HT-29 (cell line): Measurements from ENCODE around the gene RIMS1. TPM values are rescaled to one million over a fixed set of nuclear protein-coding genes. Genes with fewer than 3 reads are reported as not detected.

Experiments
- DNase-seq: peaks from one replicate; pipeline ENCODE4 v3.0.0-alpha.2; 2015; ENCODE audit warnings: low spot score
- total RNA-seq: library from RNA; depleted of rRNA; stranded (reverse); fragments of >200 nt; shearing (Covaris generic); gene quantifications from 2 replicates; pipeline ENCODE4 v1.2.3, GENCODE V29; 2014

Gene RIMS1
- total RNA-seq, 1 experiment from 2014 or later = not detected

DNA sequence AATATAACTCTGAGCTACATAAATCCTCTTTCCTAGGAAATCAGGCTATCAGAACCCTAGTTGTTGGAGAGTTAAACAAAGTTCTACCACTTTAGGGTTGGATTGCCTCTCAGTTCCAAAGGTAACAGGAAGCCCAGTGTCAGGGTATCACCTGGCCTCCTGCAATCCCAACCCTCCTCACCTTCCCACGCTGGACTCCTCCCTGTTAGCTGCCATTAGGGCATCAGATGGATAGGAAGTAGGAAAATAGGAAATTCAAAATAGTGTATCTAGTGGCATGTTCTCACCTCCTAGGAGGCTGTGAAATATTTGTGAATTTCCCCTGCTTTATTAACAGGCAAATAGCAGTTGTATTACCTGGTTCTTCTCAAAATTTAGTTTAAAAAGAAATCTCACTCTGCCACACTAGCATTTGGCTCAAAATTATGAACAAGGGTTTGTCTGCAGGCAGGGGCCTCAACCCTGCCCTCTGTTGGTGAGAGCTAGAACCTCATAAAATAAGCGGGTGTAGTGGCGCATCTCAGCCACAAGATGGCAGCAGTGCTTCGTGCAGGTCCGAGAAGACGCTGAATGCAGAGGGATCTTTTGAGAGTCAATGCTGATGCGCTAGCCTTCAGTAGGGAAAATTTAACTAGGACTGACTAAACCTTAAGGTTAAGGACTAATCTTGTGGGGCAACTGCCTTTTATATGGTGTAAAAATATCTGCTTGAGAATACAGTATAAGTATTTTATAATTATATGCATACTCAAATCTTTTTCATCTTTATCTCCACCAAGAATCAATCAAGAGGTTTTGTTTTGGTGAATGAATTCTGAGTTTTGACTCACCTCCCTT, 525.7 kb downstream of the RIMS1 start:
- DNase-seq = peak; percentile 75

DNA sequence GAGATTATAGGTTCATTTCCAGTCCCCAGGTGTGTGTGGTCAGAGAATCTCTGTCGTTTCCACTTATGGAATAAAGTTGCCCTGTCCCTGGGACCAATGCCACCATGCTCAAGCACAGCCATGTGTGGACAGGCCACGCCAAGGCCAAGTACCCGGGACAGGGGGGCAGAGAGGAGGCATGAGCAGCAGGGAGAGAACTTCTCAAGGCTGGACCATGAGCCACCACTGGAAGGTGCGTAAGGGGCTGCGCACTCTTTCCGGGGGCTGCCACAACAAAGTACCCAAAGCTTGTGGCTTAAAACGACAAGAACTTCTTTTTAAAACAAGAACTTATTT, 526.3 kb downstream of the RIMS1 start:
- no peak for DNase-seq

DNA sequence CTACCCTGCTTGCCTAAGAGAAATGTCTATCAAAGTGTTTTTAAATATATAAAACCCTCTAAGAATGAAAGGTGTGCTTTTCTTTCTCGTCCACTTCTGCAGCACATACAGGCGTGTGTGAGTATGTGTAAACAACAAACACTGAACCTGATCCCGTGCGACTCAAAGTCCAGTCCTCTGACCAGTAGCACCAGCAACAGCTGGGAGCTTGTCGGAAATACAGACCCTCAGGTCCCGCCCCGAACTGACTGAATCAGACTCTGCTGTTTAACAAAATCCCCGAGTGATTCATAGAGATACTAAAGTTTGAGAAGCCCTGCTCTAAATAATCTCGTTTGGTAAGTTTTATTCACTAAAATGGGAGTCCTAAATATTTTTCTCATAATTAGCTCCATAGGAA, 527.5 kb downstream of the RIMS1 start:
- DNase-seq = no peak

DNA sequence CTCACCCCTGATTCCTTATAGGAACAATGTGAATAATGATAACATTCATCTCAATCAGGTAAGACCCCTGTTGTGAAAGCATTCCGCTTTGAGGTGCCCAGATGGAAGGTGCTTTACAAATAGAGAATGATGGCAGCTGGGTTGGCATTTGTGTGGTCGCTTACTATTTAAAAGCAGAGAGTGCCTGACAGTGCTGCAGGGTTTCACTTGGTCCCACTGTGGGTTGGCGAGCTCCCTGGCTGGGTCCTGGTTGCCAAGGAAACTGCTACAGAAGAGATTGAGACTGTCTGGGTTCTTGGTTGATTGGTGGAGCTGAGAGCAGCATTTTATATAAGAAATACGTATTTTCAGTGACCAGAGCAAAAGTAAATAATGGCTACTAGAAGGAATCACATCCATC, 528.3 kb downstream of the RIMS1 start:
- no peak for DNase-seq

DNA sequence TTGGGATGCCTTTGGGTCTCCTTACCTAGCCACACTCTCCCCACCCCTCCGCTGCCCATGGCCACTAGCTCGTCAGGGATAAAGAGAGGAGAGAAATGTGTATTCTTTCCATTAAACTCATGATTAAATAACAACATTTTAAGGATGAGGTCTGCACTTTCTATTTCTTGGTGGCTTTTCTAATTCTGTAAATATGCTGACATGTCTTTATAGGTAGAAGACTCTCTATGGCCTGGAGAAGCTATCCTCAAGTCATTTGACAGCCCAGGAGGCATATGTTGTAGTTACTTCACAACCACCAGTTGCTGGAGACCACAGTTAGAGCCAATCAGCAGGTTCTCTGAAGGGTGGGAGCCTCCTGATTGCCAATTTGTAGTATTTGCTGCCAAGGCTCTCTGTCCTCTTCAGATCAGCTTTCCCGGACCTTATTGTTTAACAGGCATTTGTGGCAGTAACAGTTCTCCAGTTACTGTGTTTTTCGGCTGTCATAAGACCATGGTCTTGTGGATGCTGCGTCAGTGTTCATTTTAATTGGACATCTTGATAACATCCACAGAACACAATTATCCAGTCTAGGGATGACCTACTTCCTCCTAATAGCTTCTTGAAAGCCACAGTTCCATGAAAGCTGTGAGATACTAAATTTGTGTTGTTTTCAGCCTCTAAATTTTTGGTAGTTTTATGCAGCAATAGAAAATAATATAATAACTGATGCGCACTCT, 530.6 kb downstream of the RIMS1 start:
- no peak for DNase-seq

DNA sequence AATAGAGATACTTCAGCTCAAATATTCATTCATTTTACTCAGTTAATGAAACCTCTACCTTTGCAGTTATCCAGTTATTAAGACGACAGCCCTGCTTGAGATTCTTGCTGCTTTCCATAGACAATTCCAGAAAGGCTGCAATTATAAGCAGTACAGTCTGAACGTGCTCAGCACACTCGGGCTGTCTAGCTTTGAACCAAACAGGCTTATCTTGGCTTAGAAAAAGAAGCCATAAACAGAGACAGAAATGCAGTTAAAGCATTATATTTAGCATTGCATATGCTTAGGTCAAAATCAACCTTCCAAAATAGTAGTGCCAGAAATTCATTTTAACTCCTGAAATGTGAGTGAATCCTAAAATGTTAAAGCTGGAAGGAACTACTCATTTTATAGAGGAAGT, 531.4 kb downstream of the RIMS1 start:
- no peak for DNase-seq

DNA sequence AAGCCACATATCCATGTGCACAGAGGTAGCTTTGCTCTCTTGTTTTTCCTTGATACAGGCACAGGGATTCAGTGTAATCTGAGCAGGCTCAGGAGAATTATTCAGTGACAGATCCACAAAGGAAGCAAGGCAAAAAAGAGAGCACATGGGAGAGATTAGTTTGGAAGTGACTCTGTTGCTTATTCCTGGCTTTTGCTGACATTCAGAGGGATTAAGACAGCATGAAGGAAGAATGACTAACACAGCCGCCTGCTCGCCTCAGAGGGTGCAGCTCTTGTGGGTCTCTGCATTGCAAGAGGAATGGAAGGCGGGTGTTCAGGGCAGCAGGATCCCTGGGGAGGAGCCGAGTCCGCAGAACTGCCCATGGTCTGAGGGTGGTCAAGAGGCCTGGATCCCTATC, 532.1 kb downstream of the RIMS1 start:
- no peak for DNase-seq

DNA sequence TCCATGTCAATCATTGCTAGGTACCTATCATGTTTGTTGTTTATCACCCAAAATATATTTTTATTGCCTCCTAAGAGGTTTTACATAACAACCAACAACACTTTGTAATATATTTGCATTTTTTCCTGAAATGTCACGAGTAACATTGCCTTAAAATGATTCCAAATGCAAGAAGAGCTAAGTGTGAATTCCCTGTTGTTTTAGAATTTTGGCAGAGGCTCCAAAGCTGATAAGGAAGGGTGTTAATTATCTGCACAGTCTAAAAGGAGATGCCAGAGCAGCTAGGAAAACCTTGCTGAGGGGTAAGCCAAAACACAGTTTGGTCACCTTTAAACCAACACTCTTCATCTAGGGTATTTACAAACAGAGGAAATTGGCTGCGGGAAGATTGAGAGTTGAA, 533.6 kb downstream of the RIMS1 start:
- no peak for DNase-seq

DNA sequence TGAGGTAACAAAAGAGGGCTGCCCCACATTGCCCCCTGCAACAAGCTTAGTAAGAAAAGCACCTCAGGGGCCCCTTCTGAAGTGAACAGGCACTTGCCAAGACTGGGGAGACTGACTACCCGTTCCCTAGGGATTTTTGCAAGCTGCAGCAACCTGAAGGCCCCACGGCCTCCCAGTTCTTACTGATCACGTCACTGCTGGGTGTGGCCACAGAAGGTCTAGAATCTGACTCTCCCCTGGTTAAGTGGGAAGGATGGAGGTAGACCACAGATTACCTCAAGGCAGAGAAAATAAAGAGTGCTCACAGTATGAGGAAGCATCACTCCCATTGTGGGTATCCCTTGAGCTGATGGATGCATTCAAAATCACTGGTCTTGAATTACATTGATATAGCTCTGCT, 534.1 kb downstream of the RIMS1 start:
- DNase-seq = no peak

DNA sequence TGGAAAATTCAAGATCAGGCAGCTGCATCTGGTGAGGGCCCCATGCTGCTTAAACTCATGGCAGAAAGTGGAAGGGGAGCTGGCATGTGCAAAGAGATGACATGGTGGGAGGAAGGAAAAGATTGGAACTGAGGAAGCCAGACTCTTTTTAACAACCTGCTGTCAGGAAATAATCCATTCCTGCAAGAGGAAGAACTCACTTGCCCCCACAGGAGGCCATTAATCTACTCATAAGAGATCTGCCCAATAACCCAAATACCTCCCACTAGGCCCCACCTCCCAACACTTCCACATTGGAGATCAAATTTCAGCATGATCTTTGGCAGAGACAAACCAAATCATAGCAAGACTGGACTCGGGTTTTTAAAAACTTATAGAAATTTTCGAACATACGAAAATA, 535.0 kb downstream of the RIMS1 start:
- DNase-seq = no peak

DNA sequence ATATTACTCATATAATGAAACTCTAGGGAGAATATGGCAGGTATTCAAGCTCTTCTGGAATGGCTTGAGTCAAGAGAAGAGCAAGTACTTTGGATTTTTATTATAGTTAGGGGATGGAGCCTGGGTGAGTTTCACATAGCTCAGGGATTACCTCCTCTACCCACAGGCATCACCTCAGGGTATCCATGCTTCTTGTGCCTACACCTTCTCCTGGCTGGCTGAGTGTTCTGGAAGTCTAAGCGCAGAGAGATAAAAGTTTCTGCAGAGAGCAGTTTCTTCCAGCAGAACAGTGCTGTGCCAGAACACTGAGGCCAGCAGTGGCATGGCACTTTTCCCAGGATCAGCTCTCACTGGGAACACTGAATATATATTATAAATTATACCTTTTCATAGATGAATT, 535.8 kb downstream of the RIMS1 start:
- no peak for DNase-seq

DNA sequence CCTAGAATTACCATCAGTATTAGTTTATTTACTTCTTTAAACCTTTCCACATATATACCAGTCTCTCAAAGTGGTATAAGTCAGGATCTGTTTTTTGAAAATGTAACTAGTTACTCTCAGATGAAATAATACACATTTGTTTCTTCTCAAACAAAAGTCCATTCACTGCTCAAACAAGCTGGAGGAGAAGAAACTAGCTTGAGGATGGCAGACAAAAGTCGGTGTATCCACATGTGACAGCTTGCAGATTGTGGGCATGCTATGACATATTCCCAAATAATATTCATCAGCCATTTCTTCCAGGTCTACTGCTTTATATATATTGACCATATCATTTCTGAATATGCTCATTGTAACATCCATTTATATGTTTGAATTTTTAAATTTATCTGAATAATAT, 538.1 kb downstream of the RIMS1 start:
- DNase-seq = no peak

DNA sequence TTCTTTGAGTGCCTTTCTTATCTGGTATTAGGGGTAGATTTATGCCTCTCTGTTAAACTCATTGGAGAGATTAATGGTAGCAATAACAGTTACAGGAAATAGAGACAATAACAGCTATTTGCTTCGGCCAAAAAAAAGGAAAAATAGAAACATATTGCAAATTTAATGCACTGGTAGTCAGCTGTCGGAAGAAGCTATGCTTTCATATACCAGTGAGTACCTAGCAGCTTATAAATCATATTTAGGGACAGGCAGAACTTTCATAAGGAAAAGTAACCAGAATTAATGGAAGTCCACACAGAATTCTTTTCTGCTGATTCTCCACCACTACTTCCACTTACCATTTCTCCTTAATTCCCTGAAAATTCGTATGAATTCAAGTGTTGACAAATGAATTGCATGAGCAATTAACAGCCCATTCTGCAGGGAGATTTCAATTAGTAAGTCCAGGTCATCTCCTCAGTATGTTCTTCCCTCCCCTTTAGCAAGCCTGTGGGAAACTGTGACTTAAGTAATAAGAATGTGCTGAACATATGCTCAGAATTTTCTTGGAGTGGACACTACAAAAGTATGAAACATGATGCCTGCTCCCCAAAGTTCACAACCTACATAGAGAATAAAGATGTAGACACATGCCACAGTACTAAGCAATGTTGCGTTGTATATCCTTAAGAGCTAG, 538.8 kb downstream of the RIMS1 start:
- no peak for DNase-seq

DNA sequence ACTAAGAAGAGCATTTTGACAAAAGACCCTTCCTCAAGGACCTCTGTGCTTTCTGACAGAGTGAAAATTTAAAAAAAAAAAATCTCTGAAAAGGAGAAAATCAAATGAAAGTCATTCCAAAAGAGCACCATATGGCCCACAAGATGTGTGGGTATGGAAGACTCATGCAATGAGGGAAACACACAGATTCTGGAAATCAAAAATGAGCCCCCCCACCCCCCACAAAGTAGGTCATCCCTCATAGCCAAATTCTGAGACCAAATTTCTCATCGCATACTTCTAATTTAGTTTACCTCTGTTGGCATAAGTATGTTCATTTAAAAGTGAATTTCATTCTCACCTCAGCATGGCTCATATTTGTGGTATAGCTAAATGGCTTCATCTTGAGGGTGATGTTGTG, 554.3 kb downstream of the RIMS1 start:
- DNase-seq = no peak

DNA sequence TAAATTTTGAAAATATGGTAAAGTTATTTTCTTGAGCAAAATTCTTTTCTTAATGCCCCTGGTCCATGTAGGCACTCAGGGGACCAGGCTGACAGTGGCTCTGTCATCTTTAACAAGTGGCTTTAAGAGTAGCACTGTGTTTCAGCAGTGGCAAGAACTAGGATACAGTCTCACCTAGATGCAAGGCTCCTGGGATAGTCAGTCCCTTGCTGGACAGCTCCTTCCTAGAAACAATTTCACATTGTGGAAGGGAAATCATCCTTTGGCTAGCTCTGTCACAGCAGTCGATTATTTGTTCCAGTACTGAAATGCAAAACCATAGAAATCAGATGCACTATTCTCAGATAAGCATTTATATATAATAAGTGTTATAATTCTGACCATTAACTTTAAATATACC, 560.1 kb downstream of the RIMS1 start:
- no peak for DNase-seq
